Immature natural killer cell (primary cell): ENCODE data around the gene ZNF318. TPM values are rescaled to one million over a fixed set of nuclear protein-coding genes. Genes with fewer than 3 reads are reported as not detected.
"Not testable (repeated sequence)": the region's sequence is repeated elsewhere in the genome, so short reads cannot be mapped to it uniquely, and the experiment has no call there.

Source experiments
- DNase-seq, 3 donors: peaks; one replicate each; pipeline ENCODE4 v3.0.0; 2022; ENCODE audit warnings: mixed read lengths in 1 of 3
- H3K27ac Mint-ChIP-seq, 6 donors: one replicate each; pipeline ENCODE4 v1.8.0; 2020; ENCODE audit warnings: mixed read lengths in 6 of 6, mild to moderate bottlenecking in 5 of 6, inconsistent platforms in 4 of 6, moderate library complexity in 3 of 6
- H3K27me3 Mint-ChIP-seq, 3 donors: one replicate each; pipeline ENCODE4 v1.8.0; 2020 to 2021; ENCODE audit warnings: low read depth in 3 of 3, mild to moderate bottlenecking in 3 of 3, mixed read lengths in 3 of 3, moderate library complexity in 3 of 3, inconsistent platforms in 1 of 3
- H3K36me3 Mint-ChIP-seq, 3 donors: one replicate each; pipeline ENCODE4 v1.8.0; 2020; ENCODE audit warnings: mixed read lengths in 3 of 3, inconsistent platforms in 2 of 3, mild to moderate bottlenecking in 2 of 3
- H3K4me1 Mint-ChIP-seq, 2 donors: one replicate each; pipeline ENCODE4 v1.8.0; 2020; ENCODE audit warnings: inconsistent platforms in 2 of 2, mild to moderate bottlenecking in 2 of 2, mixed read lengths in 2 of 2, moderate library complexity in 1 of 2
- H3K4me3 Mint-ChIP-seq, 5 donors: one replicate each; pipeline ENCODE4 v1.8.0; 2020; ENCODE audit warnings: mild to moderate bottlenecking in 5 of 5, mixed read lengths in 5 of 5, inconsistent platforms in 3 of 5, moderate library complexity in 3 of 5
- H3K9me3 Mint-ChIP-seq, 6 donors: one replicate each; pipeline ENCODE4 v1.8.0; 2020; ENCODE audit warnings: mild to moderate bottlenecking in 6 of 6, mixed read lengths in 6 of 6, inconsistent platforms in 4 of 6, moderate library complexity in 3 of 6
- polyA plus RNA-seq, 3 donors: library from polyadenylated mRNA; unstranded; fragments of 300-500 nt; fragmentation: Illumina TruSeq; gene quantifications; one replicate each; pipeline ENCODE4 v1.2.3, GENCODE V29; 2021

The ZNF318 gene
- polyA plus RNA-seq, 3 donors from 2014 or later, result 0.94 to 9.6 (median 5.7) TPM

GRCh38 chr6:43396408-43397149 lies 27.1 kb upstream of the ZNF318 start:
- DNase-seq, result no peak
- Mint-ChIP-seq H3K27ac (no peak overlapping the region), H3K9me3 (no peaks in the 10 kb centered on the region), H3K4me1 (peaks cover 23 to 34% of the 10 kb centered on the region in 2 donors), H3K36me3 (no peaks in the 10 kb centered on the region), H3K27me3 (peaks cover 23 to 34% (median 27%) of the 10 kb centered on the region in 3 donors), H3K4me3 (no peak overlapping the region)

GRCh38 chr6:43395776-43396175 lies 26.3 kb upstream of the ZNF318 start:
- DNase-seq, result no peak
- no peaks in the 10 kb centered on the region for H3K36me3 Mint-ChIP-seq
- H3K4me3 Mint-ChIP-seq, result no peak overlapping the region
- no peaks in the 10 kb centered on the region for H3K9me3 Mint-ChIP-seq
- H3K4me1 Mint-ChIP-seq, result peaks cover 31 to 42% of the 10 kb centered on the region in 2 donors
- H3K27me3 Mint-ChIP-seq, result peaks cover 29 to 40% (median 34%) of the 10 kb centered on the region in 3 donors
- no peak overlapping the region for H3K27ac Mint-ChIP-seq

GRCh38 chr6:43394982-43395381 lies 25.5 kb upstream of the ZNF318 start:
- Mint-ChIP-seq H3K36me3 (peaks cover 0 to under 1% (median 0%) of the 10 kb centered on the region in 3 donors), H3K4me1 (peaks cover 39 to 50% of the 10 kb centered on the region in 2 donors), H3K27ac (no peak overlapping the region), H3K27me3 (peaks cover 31 to 40% (median 37%) of the 10 kb centered on the region in 3 donors), H3K4me3 (peak overlapping the region in 1 of 5 donors; percentile 17), H3K9me3 (no peaks in the 10 kb centered on the region)
- DNase-seq, result no peak

GRCh38 chr6:43393602-43394001 lies 24.2 kb upstream of the ZNF318 start:
- peaks cover 0 to 5% (median 0%) of the 10 kb centered on the region in 3 donors for H3K36me3 Mint-ChIP-seq
- peak overlapping the region in 1 of 6 donors; percentile 32 for H3K27ac Mint-ChIP-seq
- DNase-seq, result no peak
- H3K4me1 Mint-ChIP-seq, result peaks cover 39 to 59% of the 10 kb centered on the region in 2 donors
- H3K27me3 Mint-ChIP-seq, result peaks cover 38 to 48% (median 43%) of the 10 kb centered on the region in 3 donors
- H3K4me3 Mint-ChIP-seq, result peak overlapping the region; percentile 3 to 76 (median 28)
- no peaks in the 10 kb centered on the region for H3K9me3 Mint-ChIP-seq

GRCh38 chr6:43393133-43393532 lies 23.7 kb upstream of the ZNF318 start:
- Mint-ChIP-seq H3K27me3 (peaks cover 38 to 48% (median 43%) of the 10 kb centered on the region in 3 donors), H3K4me1 (peaks cover 39 to 59% of the 10 kb centered on the region in 2 donors), H3K4me3 (peak overlapping the region; percentile 3 to 76 (median 28)), H3K27ac (peak overlapping the region in 1 of 6 donors; percentile 36)
- H3K36me3 Mint-ChIP-seq, DNase-seq, H3K9me3 Mint-ChIP-seq: not testable (repeated sequence)

GRCh38 chr6:43391440-43392031 lies 22.1 kb upstream of the ZNF318 start:
- Mint-ChIP-seq H3K4me3 (peak overlapping the region; percentile 79 to 94 (median 85)), H3K27ac (peak overlapping the region in 5 of 6 donors; percentile 75 to 90 (median 82)), H3K4me1 (peaks cover 42 to 64% of the 10 kb centered on the region in 2 donors)

GRCh38 chr6:43390753-43391439 lies 21.4 kb upstream of the ZNF318 start:
- peak overlapping the region; percentile 79 to 94 (median 85) for H3K4me3 Mint-ChIP-seq
- peaks cover 39 to 51% (median 40%) of the 10 kb centered on the region in 3 donors for H3K27me3 Mint-ChIP-seq
- H3K9me3 Mint-ChIP-seq, DNase-seq, H3K36me3 Mint-ChIP-seq: not testable (repeated sequence)
- peak overlapping the region in 5 of 6 donors; percentile 75 to 90 (median 82) for H3K27ac Mint-ChIP-seq
- H3K4me1 Mint-ChIP-seq, result peaks cover 48 to 70% of the 10 kb centered on the region in 2 donors

More at GRCh38 chr6:43391440-43392031, 22.1 kb upstream of the ZNF318 start:
- DNase-seq, result peak; percentile 74 to 80 (median 79)
- H3K36me3 Mint-ChIP-seq, result peaks cover 0 to 5% (median 0%) of the 10 kb centered on the region in 3 donors
- H3K9me3 Mint-ChIP-seq, result no peaks in the 10 kb centered on the region
- H3K27me3 Mint-ChIP-seq, result peaks cover 36 to 48% (median 39%) of the 10 kb centered on the region in 3 donors

- Mint-ChIP-seq H3K27ac (no peak overlapping the region), H3K27me3 (peaks cover 36 to 50% (median 38%) of the 10 kb centered on the region in 3 donors), H3K9me3 (no peaks in the 10 kb centered on the region), H3K36me3 (peaks cover 0 to 9% (median 0%) of the 10 kb centered on the region in 3 donors), H3K4me3 (peak overlapping the region in 4 of 5 donors; percentile 0 to 36 (median 20)), H3K4me1 (peaks cover 59 to 81% of the 10 kb centered on the region in 2 donors)
- DNase-seq, result no peak
Measured at GRCh38 chr6:43389730-43390295, 20.4 kb upstream of the ZNF318 start.

GRCh38 chr6:43386492-43386891 lies 17.0 kb upstream of the ZNF318 start:
- H3K4me3 Mint-ChIP-seq, result peak overlapping the region in 4 of 5 donors; percentile 7 to 70 (median 22)
- DNase-seq, result peak; percentile 43 to 47 (median 47)
- peaks cover 0 to 16% (median 3%) of the 10 kb centered on the region in 3 donors for H3K36me3 Mint-ChIP-seq
- peaks cover 23 to 29% (median 23%) of the 10 kb centered on the region in 3 donors for H3K27me3 Mint-ChIP-seq
- no peaks in the 10 kb centered on the region for H3K9me3 Mint-ChIP-seq
- peaks cover 67 to 84% of the 10 kb centered on the region in 2 donors for H3K4me1 Mint-ChIP-seq
- H3K27ac Mint-ChIP-seq, result peak overlapping the region in 4 of 6 donors; percentile 37 to 94 (median 70)

- Mint-ChIP-seq H3K4me3 (peak overlapping the region; percentile 73 to 83 (median 78)), H3K27me3 (peaks cover 3 to 14% (median 13%) of the 10 kb centered on the region in 3 donors), H3K9me3 (no peaks in the 10 kb centered on the region), H3K4me1 (peaks cover 74 to 83% of the 10 kb centered on the region in 2 donors), H3K27ac (peak overlapping the region; percentile 82 to 96 (median 96)), H3K36me3 (peaks cover 0 to 13% (median 4%) of the 10 kb centered on the region in 3 donors)
- no peak for DNase-seq
Measured at GRCh38 chr6:43383021-43383667, 13.7 kb upstream of the ZNF318 start.

GRCh38 chr6:43380858-43381257 lies 11.4 kb upstream of the ZNF318 start:
- Mint-ChIP-seq H3K4me1 (peaks cover 67 to 72% of the 10 kb centered on the region in 2 donors), H3K27ac (peak overlapping the region in 2 of 6 donors; percentile 46 to 82), H3K27me3 (peaks cover 0 to 13% (median 10%) of the 10 kb centered on the region in 3 donors)
- DNase-seq, H3K4me3 Mint-ChIP-seq, H3K36me3 Mint-ChIP-seq, H3K9me3 Mint-ChIP-seq: not testable (repeated sequence)

- Mint-ChIP-seq H3K36me3 (peaks cover 0 to 9% (median 4%) of the 10 kb centered on the region in 3 donors), H3K4me1 (peaks cover 45 to 50% of the 10 kb centered on the region in 2 donors), H3K27ac (no peak overlapping the region), H3K4me3 (no peak overlapping the region), H3K27me3 (peaks cover 0 to 5% (median 5%) of the 10 kb centered on the region in 3 donors), H3K9me3 (peaks cover 0 to 2% (median 0%) of the 10 kb centered on the region in 6 donors)
- DNase-seq, result no peak
Measured at GRCh38 chr6:43378631-43379030, 9.2 kb upstream of the ZNF318 start.
